ENCODE results near the gene EML6.
"Not testable (repeated sequence)": the region's sequence is repeated elsewhere in the genome, so short reads cannot be mapped to it uniquely, and the experiment has no call there.

The EML6 gene

DNA sequence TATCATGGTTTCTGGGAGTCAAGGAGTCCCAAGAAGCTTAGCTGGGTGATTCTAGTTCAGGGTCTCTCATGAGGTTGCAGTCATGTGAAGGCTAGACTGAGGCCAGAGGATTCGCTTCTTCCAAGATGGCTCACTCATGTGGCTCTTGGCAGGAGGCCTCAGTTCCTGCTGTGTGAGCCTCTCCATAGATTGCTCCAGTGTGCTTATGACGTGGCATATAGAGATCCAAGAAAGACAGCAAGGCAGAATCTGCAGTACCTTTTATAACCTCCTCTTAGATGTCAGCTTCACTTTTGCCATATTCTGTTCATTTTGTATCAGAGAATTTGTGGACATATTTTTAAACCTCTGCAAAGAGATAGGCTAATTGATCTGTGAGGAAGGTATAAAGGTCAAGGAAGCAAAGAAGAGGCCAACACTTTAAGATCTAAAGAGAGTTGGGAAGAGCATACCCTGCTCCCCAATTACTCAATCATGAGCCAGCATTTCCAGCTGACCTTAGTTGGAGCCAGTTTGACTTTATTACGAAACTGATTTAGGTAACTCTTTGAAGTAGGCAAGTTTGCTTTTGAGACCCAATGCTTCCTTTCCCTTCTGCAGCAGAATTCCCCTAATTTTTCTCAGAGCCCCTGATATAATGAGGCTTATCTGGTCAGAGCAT is 134.7 kb downstream of the EML6 start:
- DNase-seq, result no peak

DNA sequence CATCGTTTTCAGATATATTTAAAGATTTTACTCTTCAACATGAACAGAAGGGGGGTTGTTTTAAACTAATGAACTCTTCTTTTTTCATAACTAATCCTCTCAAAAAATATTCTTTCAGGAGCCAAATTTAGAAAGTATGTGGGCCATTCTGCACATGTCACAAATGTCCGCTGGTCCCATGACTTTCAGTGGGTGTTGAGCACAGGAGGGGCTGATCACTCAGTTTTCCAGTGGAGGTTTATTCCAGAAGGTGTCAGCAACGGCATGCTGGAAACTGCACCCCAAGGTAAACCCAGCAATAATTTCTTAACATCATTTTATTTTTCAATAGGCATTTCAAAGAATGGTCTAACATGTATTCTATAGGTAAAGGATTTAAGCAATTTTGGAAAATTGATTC is 136.0 kb downstream of the EML6 start:
- DNase-seq, result no peak

DNA sequence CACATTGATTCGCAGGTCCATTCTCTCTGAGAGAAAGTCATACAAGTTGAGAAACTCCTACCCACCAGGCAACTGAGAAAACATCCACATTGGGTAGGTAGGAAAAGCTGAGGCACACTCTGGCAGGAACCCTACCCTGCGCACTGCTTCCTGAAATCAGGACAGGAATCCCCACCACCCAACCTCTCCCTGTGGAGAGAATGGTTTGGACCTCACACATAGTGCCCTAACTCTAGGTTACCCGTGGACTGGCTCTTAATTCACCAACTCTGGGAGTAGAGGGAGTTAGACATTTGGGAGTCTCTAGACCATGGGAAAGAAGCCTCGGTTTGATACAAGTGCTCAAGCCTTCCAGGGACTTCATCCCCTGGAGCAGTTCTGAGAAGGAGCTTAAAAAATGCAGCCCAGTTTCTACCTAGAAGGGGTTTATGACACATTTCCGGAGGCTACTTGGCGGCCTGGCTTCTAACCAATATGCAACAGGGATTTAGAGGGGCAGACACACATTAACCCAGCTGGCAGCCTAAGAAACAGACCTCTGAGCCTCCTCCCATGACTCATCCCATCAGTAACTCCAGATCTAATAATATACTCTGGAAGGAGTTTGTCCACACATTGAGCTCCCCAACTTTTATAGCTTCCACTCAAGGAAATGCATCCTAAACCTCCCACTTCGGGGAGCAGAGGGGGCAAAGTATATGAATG is 136.7 kb downstream of the EML6 start:
- DNase-seq, result no peak

GRCh38 chr2:54862229-54862628 is 138.8 kb downstream of the EML6 start:
- DNase-seq, result no peak

DNA sequence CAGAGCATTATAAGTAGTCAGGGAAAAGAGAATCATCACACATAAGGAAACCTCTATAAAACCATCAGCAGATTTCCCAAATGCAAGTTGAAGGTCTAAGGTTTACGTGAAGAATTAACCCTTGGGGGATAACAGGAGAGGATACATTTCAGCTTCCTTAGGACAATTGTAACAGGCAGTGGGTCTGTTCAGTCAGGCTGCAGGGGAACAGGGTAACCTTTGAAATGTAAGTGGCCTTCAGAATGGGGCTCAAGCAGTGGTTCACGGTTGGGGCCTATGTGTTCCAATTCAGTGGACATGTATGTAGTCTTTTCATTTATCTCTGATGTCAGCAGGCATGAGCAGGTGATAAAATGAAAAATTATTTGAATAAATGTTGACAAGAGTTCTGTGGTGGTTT is 139.3 kb downstream of the EML6 start:
- no peak for DNase-seq

- no peak for DNase-seq
These were observed 140.2 kb downstream of the EML6 start for GRCh38 chr2:54863660-54864059.

- DNase-seq, result no peak
These were observed 140.6 kb downstream of the EML6 start for GRCh38 chr2:54864096-54864495.

DNA sequence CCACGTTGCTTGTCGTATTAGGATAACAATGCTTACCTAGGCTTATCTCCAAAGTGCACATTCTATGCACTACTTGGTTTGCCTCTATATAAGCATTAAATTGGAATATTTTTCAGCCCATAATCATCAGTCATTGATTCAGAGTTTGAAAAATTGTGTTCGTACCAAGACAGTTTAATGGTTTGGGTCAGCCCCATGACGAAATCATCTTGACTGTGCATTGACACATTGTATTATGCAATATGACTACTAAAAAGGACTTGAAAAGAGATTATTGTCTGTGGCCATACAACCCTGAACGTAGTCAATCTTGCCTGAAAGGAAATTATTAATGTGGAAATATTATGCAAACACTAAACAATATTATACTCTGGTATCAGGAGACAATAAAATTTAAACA is 141.3 kb downstream of the EML6 start:
- no peak for DNase-seq

- no peak for DNase-seq
These were observed 142.7 kb downstream of the EML6 start for GRCh38 chr2:54866179-54866578.

DNA sequence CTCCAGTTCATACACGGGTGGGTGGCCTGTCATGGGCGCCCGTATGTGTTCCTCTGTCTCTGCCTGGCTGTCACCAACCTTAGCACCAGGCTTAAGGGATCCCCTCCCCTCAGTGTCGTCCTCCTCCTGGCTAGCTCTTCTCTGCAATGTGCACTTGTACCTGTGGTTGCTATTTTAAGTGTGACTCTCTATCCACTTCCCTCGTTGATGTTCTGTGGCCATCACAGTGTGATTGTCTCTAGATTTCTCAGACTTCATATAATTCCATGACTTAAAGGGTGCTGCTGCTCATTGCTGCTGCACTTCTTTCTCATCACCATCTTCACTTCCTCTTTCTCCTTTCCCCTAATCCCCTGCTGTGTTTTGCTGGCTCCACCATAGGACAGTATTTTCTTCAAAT is 143.4 kb downstream of the EML6 start:
- no peak for DNase-seq

- no peak for DNase-seq
These were observed 144.0 kb downstream of the EML6 start for GRCh38 chr2:54867457-54867856.

DNA sequence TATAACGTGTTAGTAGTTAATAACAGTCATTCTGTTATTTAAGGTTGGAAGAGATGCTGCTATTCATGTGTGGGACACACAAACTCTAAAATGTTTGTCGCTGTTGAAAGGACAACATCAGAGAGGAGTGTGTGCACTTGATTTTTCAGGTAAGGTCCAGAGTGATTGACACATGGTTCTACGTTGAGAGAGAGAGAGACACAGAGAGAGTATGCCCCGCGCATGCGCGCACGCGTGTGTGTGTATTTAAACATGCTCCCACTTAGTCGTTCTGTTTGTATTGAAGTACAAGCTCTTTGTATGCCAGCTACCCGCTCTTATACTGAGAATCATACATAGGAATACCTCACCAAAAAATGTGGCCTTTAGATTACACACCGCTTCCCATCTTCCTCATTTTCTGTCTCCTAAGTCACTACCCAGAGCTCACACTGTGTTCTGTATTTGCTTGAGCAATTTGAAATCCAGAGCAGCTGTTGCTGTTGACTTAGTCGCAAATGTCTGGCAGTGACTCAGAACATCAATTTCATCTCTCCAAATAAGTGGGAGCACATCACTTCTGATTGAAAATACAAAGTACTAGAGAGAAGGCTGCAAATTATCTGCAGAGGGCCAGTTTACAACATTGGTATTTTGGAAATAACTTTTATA is 148.1 kb downstream of the EML6 start:
- DNase-seq, result no peak

DNA sequence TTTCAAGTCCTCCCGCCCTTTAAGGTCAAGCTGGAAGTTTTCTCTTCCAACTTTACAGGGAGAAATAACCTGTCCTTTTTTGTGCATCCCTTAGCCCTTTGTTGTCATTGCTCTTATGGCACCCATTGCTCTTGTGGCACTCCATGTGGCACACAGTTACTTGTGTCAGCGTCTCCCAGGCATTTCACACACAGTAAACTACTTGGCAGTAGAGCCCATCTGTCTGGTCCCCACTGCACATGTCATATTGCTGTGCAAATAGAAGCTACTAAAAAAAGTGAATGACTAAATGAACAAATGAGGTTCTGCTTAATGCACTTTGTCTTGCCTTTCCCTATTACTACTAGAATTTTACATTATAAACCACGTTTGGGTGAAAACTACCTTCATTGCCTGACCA is 149.3 kb downstream of the EML6 start:
- DNase-seq, result no peak

GRCh38 chr2:54873236-54873635 is 149.8 kb downstream of the EML6 start:
- not testable (repeated sequence) for DNase-seq

- DNase-seq, result no peak
These were observed 153.3 kb downstream of the EML6 start for GRCh38 chr2:54876764-54877163.

DNA sequence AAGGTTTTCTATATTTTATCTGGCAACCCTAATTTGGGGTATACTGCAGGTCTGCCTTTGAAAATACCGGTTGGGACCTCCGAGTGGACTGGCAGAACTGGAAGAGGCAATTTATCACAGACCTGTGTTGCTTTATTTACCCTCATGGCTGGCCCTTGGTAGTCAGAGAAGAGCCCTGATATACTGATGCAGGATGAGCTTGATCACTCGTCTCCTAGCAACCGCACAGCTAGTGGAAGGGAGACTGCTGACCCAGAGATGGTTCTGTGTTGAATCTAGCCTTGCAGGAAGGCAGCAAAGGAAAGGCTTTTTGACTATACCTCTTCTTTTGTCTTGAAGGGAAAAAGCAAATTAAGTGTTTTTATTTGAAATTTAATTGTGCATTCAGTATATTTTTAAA is 154.7 kb downstream of the EML6 start:
- DNase-seq, result no peak

- DNase-seq, result no peak
These were observed 155.6 kb downstream of the EML6 start for GRCh38 chr2:54879032-54879431.

GRCh38 chr2:54879598-54880332 is 156.3 kb downstream of the EML6 start:
- DNase-seq, result no peak

DNA sequence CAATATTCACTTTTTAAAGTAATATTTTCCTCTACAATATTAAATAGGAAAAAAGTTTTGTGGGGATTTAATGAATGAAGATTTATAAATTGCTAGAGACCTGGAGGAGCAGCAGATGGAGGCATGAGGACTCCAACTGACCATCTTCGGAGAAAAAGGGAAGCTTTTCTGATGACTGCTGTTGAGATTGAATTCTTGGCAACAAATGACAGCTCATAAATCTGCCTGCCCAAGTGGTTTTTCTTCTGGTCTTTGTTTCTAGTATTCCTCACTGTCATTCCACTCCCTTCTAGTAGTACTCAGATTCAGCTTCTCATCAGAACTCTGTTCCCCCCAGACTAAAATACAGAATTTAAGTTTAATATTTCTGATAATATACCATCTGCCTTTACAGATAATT is 157.0 kb downstream of the EML6 start:
- no peak for DNase-seq

DNA sequence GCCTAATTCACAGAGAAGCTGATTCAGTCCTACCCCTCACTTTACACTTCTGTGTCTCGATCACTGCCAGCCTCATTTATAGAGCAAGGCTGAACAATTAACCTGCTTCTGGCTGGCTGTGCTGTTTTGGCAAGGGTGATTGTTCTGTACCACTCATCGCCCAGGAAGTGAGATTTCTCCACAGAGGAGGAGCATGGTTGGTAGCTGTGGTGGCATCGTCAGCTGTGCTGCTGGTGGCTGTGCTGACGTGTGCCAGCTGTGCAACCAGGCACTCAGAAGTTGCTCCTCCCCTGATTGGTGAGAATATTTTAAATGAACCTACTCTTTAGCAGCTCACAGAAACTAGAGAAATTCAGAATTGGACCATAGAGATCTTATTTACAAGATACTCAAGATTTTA is 158.3 kb downstream of the EML6 start:
- DNase-seq, result no peak

DNA sequence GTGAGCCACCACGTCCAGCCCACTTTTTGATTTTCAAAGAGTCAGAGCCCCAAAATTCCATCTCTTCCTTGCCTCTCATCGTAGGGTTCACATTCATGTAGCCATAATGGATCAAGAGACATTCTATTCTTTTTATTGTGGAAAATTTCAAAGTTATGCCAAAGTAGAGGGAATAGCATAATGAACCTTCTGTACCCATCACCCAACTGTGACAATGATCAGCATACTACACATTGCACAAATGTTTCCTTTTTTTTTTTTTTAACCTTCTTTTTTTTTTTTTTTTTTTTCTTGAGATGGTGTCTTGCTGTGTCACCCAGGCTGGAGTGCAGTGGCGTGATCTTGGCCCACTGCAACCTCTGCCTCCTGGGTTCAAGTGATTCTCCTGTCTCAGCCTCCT is 162.4 kb downstream of the EML6 start:
- DNase-seq, result no peak

DNA sequence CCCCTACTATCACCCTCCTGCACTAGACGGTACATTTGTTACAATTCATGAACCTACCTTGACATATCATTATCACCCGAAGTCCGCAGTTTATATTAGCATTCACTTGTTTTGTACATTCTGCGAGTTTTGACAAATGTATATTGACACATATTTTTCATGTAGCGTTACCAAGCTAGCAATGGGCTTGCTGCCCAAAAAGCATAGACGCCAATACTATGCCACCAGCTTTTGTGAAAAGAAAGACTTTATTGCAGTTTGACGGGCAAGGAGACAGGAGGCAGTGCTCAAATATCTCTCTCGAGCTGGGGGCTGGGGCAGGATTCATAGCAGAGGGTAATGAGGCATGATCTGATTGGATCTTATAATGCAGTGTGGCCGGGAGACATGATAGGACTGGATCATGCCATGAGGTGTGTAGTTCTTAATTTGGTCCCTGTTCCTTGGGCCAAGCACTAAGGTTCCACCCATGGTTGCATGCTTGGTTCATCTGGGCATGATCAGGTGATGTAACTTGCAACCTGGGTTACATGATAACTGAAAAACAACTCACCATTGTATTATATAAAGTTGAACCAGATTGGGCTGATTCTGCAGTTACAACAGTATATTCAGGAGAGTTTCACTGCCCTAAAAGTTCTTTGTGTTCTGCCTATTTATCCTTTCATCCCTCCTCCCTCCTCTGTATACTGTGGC is 164.5 kb downstream of the EML6 start:
- no peak for DNase-seq

DNA sequence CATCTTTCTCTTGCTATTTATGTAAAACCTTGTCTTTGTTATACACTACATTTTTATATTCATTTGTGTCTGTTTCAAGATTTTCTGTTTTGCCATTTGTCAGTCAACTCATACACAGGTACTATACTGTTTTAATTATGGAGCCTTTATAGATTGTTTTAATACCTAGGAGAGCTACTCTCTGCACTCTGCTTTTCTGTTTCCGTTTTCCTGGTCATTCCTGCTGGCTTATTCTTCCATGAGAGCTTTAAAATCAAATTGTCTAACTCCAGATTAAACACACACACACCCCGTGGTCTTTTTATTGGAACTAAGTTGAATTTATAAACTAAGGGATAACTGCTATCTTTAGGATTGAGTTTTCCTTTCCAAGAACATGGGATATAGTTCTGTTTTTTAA is 165.6 kb downstream of the EML6 start:
- DNase-seq, result no peak
